Erythroblast (primary cell): ENCODE data around the gene PRTG.

Experiments used
- GATA1 ChIP-seq: IDR thresholded peaks from 2 replicates; pipeline ENCODE4 v1.6.1; 2011; ENCODE audit warnings: low read depth, mild to moderate bottlenecking, control low read depth, low read length, moderate library complexity
- POLR2A ChIP-seq: IDR thresholded peaks from 2 replicates; pipeline ENCODE4 v1.6.1; 2011; ENCODE audit warnings: mild to moderate bottlenecking, low read length

DNA sequence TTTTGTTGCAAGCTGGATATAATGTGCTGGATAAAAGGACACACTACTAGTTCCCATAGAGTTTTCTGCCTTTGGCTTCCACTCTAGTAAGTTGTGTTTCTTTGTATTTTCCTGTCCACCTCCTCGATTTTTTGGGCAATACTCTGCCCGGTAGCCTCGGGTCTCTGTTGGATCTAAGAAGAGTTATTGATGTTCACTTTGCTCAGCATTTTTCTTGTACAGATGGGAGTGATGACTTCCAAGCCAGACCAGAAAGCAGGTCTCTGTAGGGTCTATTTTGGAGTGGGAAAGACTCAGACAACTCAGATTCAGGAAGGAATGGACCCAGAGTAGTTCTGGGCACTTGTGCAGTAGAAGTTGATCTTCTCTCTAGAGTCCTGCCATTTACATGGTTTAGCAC, 36.0 kb upstream of the PRTG start:
- no peak for TF ChIP-seq POLR2A
- no peak for TF ChIP-seq GATA1
